ENCODE results near the gene MALSU1. TPM values are rescaled to one million over a fixed set of nuclear protein-coding genes. Genes with fewer than 3 reads are reported as not detected.

Gene MALSU1
- total RNA-seq, 1 donor from 2014 or later = 47.2 TPM

- Mint-ChIP-seq H3K4me3 (ENCODE audit: low read depth) (no peak overlapping the region), H3K27ac (no peak overlapping the region), H3K36me3 (ENCODE audit: insufficient read depth) (peaks cover 46% of the 10 kb centered on the region), H3K9me3 (ENCODE audit: low read depth) (peaks cover 7% of the 10 kb centered on the region), H3K27me3 (no peaks in the 10 kb centered on the region), H3K4me1 (ENCODE audit: low read depth) (peaks cover 1% of the 10 kb centered on the region)
- DNase-seq (ENCODE audit: low spot score, unreplicated experiment) = no peak
- TF ChIP-seq CTCF (IDR thresholded peaks at IDR 0.05; ENCODE audit: unreplicated experiment) = no peak
Measured at GRCh38 chr7:23341846-23342598, 42.9 kb downstream of the MALSU1 start.

- H3K27me3 Mint-ChIP-seq = no peaks in the 10 kb centered on the region
- H3K27ac Mint-ChIP-seq = no peak overlapping the region
- H3K36me3 Mint-ChIP-seq (ENCODE audit: insufficient read depth) = peaks cover 45% of the 10 kb centered on the region
- no peak for TF ChIP-seq CTCF (IDR thresholded peaks at IDR 0.05; ENCODE audit: unreplicated experiment)
- no peak for DNase-seq (ENCODE audit: low spot score, unreplicated experiment)
- peaks cover 1% of the 10 kb centered on the region for H3K4me1 Mint-ChIP-seq (ENCODE audit: low read depth)
- no peaks in the 10 kb centered on the region for H3K9me3 Mint-ChIP-seq (ENCODE audit: low read depth)
- no peak overlapping the region for H3K4me3 Mint-ChIP-seq (ENCODE audit: low read depth)
Measured at GRCh38 chr7:23343102-23343501, 44.0 kb downstream of the MALSU1 start.

- H3K27ac Mint-ChIP-seq = no peak overlapping the region
- H3K4me1 Mint-ChIP-seq (ENCODE audit: low read depth) = peaks cover 1% of the 10 kb centered on the region
Measured at GRCh38 chr7:23343806-23344475, 44.8 kb downstream of the MALSU1 start.

GRCh38 chr7:23345601-23346000 is 46.5 kb downstream of the MALSU1 start:
- H3K36me3 Mint-ChIP-seq (ENCODE audit: insufficient read depth) = peaks cover 35% of the 10 kb centered on the region
- H3K9me3 Mint-ChIP-seq (ENCODE audit: low read depth) = no peaks in the 10 kb centered on the region
- peaks cover 1% of the 10 kb centered on the region for H3K4me1 Mint-ChIP-seq (ENCODE audit: low read depth)
- no peaks in the 10 kb centered on the region for H3K27me3 Mint-ChIP-seq
- no peak overlapping the region for H3K4me3 Mint-ChIP-seq (ENCODE audit: low read depth)
- TF ChIP-seq CTCF (IDR thresholded peaks at IDR 0.05; ENCODE audit: unreplicated experiment) = no peak
- no peak overlapping the region for H3K27ac Mint-ChIP-seq
- DNase-seq (ENCODE audit: low spot score, unreplicated experiment) = no peak

More at GRCh38 chr7:23343806-23344475, 44.8 kb downstream of the MALSU1 start:
- Mint-ChIP-seq H3K36me3 (ENCODE audit: insufficient read depth) (peaks cover 39% of the 10 kb centered on the region), H3K4me3 (ENCODE audit: low read depth) (no peak overlapping the region), H3K9me3 (ENCODE audit: low read depth) (no peaks in the 10 kb centered on the region), H3K27me3 (no peaks in the 10 kb centered on the region)
- no peak for DNase-seq (ENCODE audit: low spot score, unreplicated experiment)
- no peak for TF ChIP-seq CTCF (IDR thresholded peaks at IDR 0.05; ENCODE audit: unreplicated experiment)

GRCh38 chr7:23346316-23346715 is 47.2 kb downstream of the MALSU1 start:
- DNase-seq (ENCODE audit: low spot score, unreplicated experiment) = no peak
- Mint-ChIP-seq H3K27me3 (no peaks in the 10 kb centered on the region), H3K27ac (no peak overlapping the region), H3K36me3 (ENCODE audit: insufficient read depth) (peaks cover 35% of the 10 kb centered on the region), H3K4me3 (ENCODE audit: low read depth) (no peak overlapping the region), H3K4me1 (ENCODE audit: low read depth) (peaks cover 1% of the 10 kb centered on the region), H3K9me3 (ENCODE audit: low read depth) (no peaks in the 10 kb centered on the region)
- TF ChIP-seq CTCF (IDR thresholded peaks at IDR 0.05; ENCODE audit: unreplicated experiment) = no peak
